Measurements from ENCODE around the gene HOXC12.

DNA sequence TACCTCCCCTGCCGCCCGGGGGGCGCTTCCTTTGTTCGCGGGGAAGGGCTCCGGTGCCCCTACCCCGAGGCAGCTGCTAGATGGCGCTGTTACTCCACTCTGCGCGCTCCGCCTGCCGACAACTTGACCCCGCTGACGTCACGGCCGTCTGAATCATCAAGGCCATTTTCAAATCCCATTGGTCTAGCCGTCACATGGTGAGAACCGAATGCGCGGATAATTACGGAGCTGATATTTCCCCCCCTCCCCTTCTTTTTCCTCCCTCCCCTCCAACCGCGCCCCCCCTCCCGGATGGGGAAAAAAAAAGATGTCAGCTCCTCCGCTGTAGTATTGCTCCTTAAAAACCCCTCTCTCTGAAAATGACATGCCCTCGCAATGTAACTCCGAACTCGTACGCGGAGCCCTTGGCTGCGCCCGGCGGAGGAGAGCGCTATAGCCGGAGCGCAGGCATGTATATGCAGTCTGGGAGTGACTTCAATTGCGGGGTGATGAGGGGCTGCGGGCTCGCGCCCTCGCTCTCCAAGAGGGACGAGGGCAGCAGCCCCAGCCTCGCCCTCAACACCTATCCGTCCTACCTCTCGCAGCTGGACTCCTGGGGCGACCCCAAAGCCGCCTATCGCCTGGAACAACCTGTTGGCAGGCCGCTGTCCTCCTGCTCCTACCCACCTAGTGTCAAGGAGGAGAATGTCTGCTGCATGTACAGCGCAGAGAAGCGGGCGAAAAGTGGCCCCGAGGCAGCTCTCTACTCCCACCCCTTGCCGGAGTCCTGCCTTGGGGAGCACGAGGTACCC lies 30.4 kb downstream of the HOXC12 start, which contains the start of gene HOXC10:
- TF ChIP-seq POLR2AphosphoS5 (IDR thresholded peaks at IDR 0.05; ENCODE audit: low read depth, low read length) (no peak), EZH2phosphoT487 (IDR thresholded peaks at IDR 0.05; ENCODE audit: borderline replicate concordance, low read depth) (no peak; the same call in 1 of the 2 replicates), YY1 (IDR thresholded peaks at IDR 0.05; ENCODE audit: low read depth) (no peak), JUND (IDR thresholded peaks at IDR 0.05) (peak; percentile 53), RAD21 (IDR thresholded peaks at IDR 0.05; ENCODE audit: low read length) (peak; percentile 88), RCOR1 (IDR thresholded peaks at IDR 0.05; ENCODE audit: low read length) (no peak), TEAD4 (IDR thresholded peaks at IDR 0.05; ENCODE audit: borderline replicate concordance, insufficient read depth) (no peak), FOXJ3 (CRISPR knock-in tag; IDR thresholded peaks at IDR 0.05) (no peak), MXI1 (IDR thresholded peaks at IDR 0.05; ENCODE audit: low read depth, low read length) (no peak)
- TF ChIP-seq, protein P1, sequence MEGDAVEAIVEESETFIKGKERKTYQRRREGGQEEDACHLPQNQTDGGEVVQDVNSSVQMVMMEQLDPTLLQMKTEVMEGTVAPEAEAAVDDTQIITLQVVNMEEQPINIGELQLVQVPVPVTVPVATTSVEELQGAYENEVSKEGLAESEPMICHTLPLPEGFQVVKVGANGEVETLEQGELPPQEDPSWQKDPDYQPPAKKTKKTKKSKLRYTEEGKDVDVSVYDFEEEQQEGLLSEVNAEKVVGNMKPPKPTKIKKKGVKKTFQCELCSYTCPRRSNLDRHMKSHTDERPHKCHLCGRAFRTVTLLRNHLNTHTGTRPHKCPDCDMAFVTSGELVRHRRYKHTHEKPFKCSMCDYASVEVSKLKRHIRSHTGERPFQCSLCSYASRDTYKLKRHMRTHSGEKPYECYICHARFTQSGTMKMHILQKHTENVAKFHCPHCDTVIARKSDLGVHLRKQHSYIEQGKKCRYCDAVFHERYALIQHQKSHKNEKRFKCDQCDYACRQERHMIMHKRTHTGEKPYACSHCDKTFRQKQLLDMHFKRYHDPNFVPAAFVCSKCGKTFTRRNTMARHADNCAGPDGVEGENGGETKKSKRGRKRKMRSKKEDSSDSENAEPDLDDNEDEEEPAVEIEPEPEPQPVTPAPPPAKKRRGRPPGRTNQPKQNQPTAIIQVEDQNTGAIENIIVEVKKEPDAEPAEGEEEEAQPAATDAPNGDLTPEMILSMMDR (IDR thresholded peaks at IDR 0.05): peak; percentile 80
- TF ChIP-seq, protein P2, sequence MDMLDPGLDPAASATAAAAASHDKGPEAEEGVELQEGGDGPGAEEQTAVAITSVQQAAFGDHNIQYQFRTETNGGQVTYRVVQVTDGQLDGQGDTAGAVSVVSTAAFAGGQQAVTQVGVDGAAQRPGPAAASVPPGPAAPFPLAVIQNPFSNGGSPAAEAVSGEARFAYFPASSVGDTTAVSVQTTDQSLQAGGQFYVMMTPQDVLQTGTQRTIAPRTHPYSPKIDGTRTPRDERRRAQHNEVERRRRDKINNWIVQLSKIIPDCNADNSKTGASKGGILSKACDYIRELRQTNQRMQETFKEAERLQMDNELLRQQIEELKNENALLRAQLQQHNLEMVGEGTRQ (IDR thresholded peaks at IDR 0.05; ENCODE audit: borderline replicate concordance, low read depth, low read length): peak; percentile 51; the same call in 1 of the 2 replicates
- TF ChIP-seq, protein P3, sequence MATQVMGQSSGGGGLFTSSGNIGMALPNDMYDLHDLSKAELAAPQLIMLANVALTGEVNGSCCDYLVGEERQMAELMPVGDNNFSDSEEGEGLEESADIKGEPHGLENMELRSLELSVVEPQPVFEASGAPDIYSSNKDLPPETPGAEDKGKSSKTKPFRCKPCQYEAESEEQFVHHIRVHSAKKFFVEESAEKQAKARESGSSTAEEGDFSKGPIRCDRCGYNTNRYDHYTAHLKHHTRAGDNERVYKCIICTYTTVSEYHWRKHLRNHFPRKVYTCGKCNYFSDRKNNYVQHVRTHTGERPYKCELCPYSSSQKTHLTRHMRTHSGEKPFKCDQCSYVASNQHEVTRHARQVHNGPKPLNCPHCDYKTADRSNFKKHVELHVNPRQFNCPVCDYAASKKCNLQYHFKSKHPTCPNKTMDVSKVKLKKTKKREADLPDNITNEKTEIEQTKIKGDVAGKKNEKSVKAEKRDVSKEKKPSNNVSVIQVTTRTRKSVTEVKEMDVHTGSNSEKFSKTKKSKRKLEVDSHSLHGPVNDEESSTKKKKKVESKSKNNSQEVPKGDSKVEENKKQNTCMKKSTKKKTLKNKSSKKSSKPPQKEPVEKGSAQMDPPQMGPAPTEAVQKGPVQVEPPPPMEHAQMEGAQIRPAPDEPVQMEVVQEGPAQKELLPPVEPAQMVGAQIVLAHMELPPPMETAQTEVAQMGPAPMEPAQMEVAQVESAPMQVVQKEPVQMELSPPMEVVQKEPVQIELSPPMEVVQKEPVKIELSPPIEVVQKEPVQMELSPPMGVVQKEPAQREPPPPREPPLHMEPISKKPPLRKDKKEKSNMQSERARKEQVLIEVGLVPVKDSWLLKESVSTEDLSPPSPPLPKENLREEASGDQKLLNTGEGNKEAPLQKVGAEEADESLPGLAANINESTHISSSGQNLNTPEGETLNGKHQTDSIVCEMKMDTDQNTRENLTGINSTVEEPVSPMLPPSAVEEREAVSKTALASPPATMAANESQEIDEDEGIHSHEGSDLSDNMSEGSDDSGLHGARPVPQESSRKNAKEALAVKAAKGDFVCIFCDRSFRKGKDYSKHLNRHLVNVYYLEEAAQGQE (IDR thresholded peaks at IDR 0.05; ENCODE audit: low read depth, low read length): no peak
- TF ChIP-seq, protein P4, sequence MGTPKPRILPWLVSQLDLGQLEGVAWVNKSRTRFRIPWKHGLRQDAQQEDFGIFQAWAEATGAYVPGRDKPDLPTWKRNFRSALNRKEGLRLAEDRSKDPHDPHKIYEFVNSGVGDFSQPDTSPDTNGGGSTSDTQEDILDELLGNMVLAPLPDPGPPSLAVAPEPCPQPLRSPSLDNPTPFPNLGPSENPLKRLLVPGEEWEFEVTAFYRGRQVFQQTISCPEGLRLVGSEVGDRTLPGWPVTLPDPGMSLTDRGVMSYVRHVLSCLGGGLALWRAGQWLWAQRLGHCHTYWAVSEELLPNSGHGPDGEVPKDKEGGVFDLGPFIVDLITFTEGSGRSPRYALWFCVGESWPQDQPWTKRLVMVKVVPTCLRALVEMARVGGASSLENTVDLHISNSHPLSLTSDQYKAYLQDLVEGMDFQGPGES (IDR thresholded peaks at IDR 0.05; ENCODE audit: low read depth, low read length): no peak
- TF ChIP-seq, protein P5, sequence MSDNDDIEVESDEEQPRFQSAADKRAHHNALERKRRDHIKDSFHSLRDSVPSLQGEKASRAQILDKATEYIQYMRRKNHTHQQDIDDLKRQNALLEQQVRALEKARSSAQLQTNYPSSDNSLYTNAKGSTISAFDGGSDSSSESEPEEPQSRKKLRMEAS (IDR thresholded peaks at IDR 0.05; ENCODE audit: low read depth): peak; percentile 83
